Measurements from ENCODE around the gene AKAP1. TPM values are rescaled to one million over a fixed set of nuclear protein-coding genes. Genes with fewer than 3 reads are reported as not detected.
A peak's percentile ranks its signal among the peaks of the same experiment; 100 is the strongest.

Gene AKAP1, protein sequence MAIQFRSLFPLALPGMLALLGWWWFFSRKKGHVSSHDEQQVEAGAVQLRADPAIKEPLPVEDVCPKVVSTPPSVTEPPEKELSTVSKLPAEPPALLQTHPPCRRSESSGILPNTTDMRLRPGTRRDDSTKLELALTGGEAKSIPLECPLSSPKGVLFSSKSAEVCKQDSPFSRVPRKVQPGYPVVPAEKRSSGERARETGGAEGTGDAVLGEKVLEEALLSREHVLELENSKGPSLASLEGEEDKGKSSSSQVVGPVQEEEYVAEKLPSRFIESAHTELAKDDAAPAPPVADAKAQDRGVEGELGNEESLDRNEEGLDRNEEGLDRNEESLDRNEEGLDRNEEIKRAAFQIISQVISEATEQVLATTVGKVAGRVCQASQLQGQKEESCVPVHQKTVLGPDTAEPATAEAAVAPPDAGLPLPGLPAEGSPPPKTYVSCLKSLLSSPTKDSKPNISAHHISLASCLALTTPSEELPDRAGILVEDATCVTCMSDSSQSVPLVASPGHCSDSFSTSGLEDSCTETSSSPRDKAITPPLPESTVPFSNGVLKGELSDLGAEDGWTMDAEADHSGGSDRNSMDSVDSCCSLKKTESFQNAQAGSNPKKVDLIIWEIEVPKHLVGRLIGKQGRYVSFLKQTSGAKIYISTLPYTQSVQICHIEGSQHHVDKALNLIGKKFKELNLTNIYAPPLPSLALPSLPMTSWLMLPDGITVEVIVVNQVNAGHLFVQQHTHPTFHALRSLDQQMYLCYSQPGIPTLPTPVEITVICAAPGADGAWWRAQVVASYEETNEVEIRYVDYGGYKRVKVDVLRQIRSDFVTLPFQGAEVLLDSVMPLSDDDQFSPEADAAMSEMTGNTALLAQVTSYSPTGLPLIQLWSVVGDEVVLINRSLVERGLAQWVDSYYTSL
- 23.7 and 36.3 TPM in 2 replicates for polyA plus RNA-seq (2012; rRNA removed)
- polyA plus RNA-seq (2012; cell fraction: cytosol; rRNA removed) = 17.5 and 19.6 TPM in 2 replicates
- polyA plus RNA-seq (2012; cell fraction: nucleus; rRNA removed) = 106 and 135 TPM in 2 replicates

DNA sequence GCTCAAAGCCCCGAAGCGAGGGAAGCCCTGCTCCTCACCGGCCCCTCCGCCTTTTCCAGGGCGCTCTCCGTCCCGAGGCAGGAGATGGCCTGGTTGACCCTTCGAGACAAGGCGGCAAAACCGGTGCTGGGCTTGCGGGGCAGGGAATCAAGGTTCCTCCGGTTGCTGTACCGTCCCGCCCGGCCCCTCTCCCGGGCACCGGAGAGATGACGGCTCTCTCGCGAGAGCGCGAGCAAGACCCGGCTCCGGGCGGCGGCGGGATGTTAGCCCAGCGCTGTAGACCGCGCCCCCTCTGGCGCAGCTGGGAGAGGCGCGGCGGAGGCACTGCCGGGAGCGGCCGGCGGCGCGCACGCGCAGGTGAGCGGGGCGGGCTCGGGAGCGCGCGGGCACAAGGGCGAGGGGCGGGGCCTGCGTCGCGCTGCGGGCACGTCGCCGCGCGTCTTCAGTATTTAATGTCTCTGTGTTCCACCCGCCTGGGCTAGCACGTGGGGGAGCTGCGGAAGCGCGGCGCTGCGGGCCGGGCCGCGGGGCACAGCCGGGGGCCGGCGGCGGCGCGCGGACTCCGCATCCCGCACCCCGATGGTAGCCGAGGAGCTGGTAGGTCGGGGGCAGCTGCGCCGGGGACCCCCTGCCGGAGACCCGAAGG, at the start of gene AKAP1:
Gene AKAP1, plus strand, starts transcription at position 445 of the 646 bp plus-strand sequence. CDS start 20,219 bp downstream, outside the sequence.
- ChIA-PET POLR2A (interaction anchor here (0.6 to 3.0 kb wide), 9 partner anchors 12 to 922 kb away, joined by 3 to 15 read pairs (median 4); partner anchors contain the start of genes SCPEP1 and SRSF1), CTCF (interaction anchor here (0.6 to 4.2 kb wide), 20 partner anchors 10 to 749 kb away, joined by 3 to 13 read pairs (median 4); partner anchors contain the start of gene SCPEP1)
- H3K27me3 ChIP-seq (ENCODE audit: insufficient read depth) = no peaks in the 10 kb centered on the region
- no peaks in the 10 kb centered on the region for H4K20me1 ChIP-seq (ENCODE audit: insufficient read depth)
- H2AFZ ChIP-seq (ENCODE audit: low read depth) = peak within 1 kb of the TSS; percentile 99
- H3K36me3 ChIP-seq (replicated peaks in 1 of 2; ENCODE audit: control insufficient read depth in 1 of 2, insufficient read depth in 2 of 2, low read length in 1 of 2) = no peaks in the 10 kb centered on the region
- H3K4me1 ChIP-seq (ENCODE audit: control insufficient read depth in 1 of 2, insufficient read depth in 2 of 2, low read depth in 1 of 2, low read length in 1 of 2) = peaks cover 0 to 12% of the 10 kb centered on the region in 2 experiments; a peak in 2 of 4 replicates
- peak within 1 kb of the TSS; percentile 94 to 98 for H3K27ac ChIP-seq (ENCODE audit: low read depth in 2 of 2, low read length in 1 of 2)
- H3K9me3 ChIP-seq = no peaks in the 10 kb centered on the region
- peak; percentile 100 for DNase-seq
- peak within 1 kb of the TSS; percentile 98 for H3K9ac ChIP-seq
- 0 out of 2 replicates have a peak, but pooled peaks cover 5% of the 10 kb centered on the region for H3K79me2 ChIP-seq (ENCODE audit: insufficient read depth)
- under 1% methylated on average over 77 of the region's 85 CpGs for WGBS (ENCODE audit: low lambda C conversion rate)
- peaks cover 6% of the 10 kb centered on the region for H3F3A ChIP-seq (replicated peaks; ENCODE audit: insufficient read depth)
- H3K9me2 ChIP-seq = no peaks in the 10 kb centered on the region
- peak within 1 kb of the TSS; percentile 98 for H3K4me2 ChIP-seq
- H3K4me3 ChIP-seq (ENCODE audit: low read depth in 2 of 2, low read length in 1 of 2) = peak within 1 kb of the TSS; percentile 87 to 97
- TF ChIP-seq ELF1 (IDR thresholded peaks at IDR 0.05) (peak; percentile 54), ZBTB33 (IDR thresholded peaks at IDR 0.05; ENCODE audit: borderline replicate concordance, low read depth) (peak; percentile 98), MXI1 (IDR thresholded peaks at IDR 0.05; ENCODE audit: low read depth, low read length) (peak; percentile 97), NFIC (IDR thresholded peaks at IDR 0.05; ENCODE audit: borderline replicate concordance) (no peak; the same call in 1 of the 2 replicates), RFX5 (IDR thresholded peaks at IDR 0.05; ENCODE audit: low read length) (no peak), GABPA (IDR thresholded peaks at IDR 0.05; ENCODE audit: low read depth) (peak; percentile 23; the same call in 1 of the 2 replicates), YY1 (IDR thresholded peaks at IDR 0.05; ENCODE audit: low read depth) (peak; percentile 64; the same call in 1 of the 2 replicates), SMC3 (IDR thresholded peaks at IDR 0.05; ENCODE audit: low read depth, low read length) (no peak), CTCF (IDR thresholded peaks at IDR 0.05) (no peak), JUND (IDR thresholded peaks at IDR 0.05) (no peak), POLR2AphosphoS5 (IDR thresholded peaks at IDR 0.05; ENCODE audit: low read depth, low read length) (peak; percentile 99), FOXM1 (IDR thresholded peaks at IDR 0.05; ENCODE audit: low read depth) (no peak), RAD21 (IDR thresholded peaks at IDR 0.05; ENCODE audit: low read length) (no peak), EP300 (IDR thresholded peaks at IDR 0.05; ENCODE audit: borderline replicate concordance in 1 of 2, low read depth in 1 of 2, low read length in 1 of 2) (no peak), FOSL2 (IDR thresholded peaks at IDR 0.05; ENCODE audit: borderline replicate concordance, low read depth) (no peak), TEAD4 (IDR thresholded peaks at IDR 0.05; ENCODE audit: borderline replicate concordance, insufficient read depth) (no peak), CHD2 (IDR thresholded peaks at IDR 0.05; ENCODE audit: low read length, partially characterized antibody) (peak; percentile 100), TCF12 (IDR thresholded peaks at IDR 0.05) (peak; percentile 43; the same call in 1 of the 2 replicates), RXRA (IDR thresholded peaks at IDR 0.05; ENCODE audit: borderline replicate concordance, low read depth) (no peak; the same call in 1 of the 2 replicates), USF1 (IDR thresholded peaks at IDR 0.05; ENCODE audit: borderline replicate concordance, low read depth) (no peak; the same call in 1 of the 2 replicates), MEF2A (IDR thresholded peaks at IDR 0.05; ENCODE audit: borderline replicate concordance, low read depth) (no peak), SIN3A (IDR thresholded peaks at IDR 0.05; ENCODE audit: borderline replicate concordance, low read depth, low read length) (peak; percentile 86)
- TF ChIP-seq, protein P1, sequence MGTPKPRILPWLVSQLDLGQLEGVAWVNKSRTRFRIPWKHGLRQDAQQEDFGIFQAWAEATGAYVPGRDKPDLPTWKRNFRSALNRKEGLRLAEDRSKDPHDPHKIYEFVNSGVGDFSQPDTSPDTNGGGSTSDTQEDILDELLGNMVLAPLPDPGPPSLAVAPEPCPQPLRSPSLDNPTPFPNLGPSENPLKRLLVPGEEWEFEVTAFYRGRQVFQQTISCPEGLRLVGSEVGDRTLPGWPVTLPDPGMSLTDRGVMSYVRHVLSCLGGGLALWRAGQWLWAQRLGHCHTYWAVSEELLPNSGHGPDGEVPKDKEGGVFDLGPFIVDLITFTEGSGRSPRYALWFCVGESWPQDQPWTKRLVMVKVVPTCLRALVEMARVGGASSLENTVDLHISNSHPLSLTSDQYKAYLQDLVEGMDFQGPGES (IDR thresholded peaks at IDR 0.05; ENCODE audit: low read depth, low read length) = no peak
- TF ChIP-seq, protein P2, sequence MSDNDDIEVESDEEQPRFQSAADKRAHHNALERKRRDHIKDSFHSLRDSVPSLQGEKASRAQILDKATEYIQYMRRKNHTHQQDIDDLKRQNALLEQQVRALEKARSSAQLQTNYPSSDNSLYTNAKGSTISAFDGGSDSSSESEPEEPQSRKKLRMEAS (IDR thresholded peaks at IDR 0.05; ENCODE audit: low read depth) = peak; percentile 93

All from SK-N-SH (cell line).